Measurements from ENCODE around the gene ABR.

DNA sequence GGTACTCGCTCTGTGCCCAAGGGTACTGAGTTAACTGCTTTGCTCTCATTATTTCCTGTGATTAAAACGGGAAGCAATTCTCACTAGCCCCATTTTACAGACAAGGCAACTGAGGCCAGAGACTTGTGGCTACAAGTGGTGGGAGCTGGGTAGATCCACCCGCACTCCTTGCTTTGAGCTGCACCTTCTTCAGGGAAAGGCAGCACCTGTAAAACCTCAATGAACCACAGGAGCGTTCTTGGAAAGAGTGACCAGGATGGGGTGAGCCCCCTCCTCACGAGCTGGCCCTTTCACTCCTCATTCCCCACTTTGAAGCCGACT is 102.8 kb downstream of the ABR start:
- TF ChIP-seq, protein P1, sequence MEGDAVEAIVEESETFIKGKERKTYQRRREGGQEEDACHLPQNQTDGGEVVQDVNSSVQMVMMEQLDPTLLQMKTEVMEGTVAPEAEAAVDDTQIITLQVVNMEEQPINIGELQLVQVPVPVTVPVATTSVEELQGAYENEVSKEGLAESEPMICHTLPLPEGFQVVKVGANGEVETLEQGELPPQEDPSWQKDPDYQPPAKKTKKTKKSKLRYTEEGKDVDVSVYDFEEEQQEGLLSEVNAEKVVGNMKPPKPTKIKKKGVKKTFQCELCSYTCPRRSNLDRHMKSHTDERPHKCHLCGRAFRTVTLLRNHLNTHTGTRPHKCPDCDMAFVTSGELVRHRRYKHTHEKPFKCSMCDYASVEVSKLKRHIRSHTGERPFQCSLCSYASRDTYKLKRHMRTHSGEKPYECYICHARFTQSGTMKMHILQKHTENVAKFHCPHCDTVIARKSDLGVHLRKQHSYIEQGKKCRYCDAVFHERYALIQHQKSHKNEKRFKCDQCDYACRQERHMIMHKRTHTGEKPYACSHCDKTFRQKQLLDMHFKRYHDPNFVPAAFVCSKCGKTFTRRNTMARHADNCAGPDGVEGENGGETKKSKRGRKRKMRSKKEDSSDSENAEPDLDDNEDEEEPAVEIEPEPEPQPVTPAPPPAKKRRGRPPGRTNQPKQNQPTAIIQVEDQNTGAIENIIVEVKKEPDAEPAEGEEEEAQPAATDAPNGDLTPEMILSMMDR (IDR thresholded peaks at IDR 0.05), result no peak
- no peak for TF ChIP-seq ZFX (IDR thresholded peaks at IDR 0.05; ENCODE audit: borderline replicate concordance)

Data from 22Rv1 (cell line).